Stimulated activated CD8-positive, alpha-beta memory T cell treated with anti-CD3 and anti-CD28 coated beads, Interleukin-4, amount 100 ng/mL, for 24 hours (primary cell): ENCODE results near the gene RAI14.
A peak's percentile ranks its signal among the peaks of the same experiment; 100 is the strongest.
"Not testable (repeated sequence)": the region's sequence is repeated elsewhere in the genome, so short reads cannot be mapped to it uniquely, and the experiment has no call there.

Experiments used
- DNase-seq: peaks from one replicate; pipeline ENCODE4 v3.0.0-alpha.2; 2020; ENCODE audit warnings: low read depth

RAI14 gene

DNA sequence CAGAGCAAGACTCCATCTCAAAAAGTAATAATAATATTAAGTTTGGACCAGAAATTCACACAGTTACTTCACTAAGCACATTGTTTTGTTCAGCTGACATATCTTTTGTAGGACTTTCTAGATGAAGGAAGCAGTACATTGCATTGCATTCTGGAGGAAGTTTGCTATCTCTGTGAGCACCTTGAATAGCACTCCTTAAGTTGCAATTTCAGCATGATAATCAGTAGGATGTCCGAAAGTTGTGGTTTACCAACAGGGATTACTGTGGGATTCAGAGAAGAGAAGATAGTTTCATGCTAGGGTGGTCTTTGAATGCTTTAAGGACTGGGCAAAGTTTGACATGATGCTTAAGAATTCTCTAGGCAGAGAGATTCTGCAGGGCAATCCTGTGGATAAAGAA is 164.5 kb downstream of the RAI14 start:
- no peak for DNase-seq

DNA sequence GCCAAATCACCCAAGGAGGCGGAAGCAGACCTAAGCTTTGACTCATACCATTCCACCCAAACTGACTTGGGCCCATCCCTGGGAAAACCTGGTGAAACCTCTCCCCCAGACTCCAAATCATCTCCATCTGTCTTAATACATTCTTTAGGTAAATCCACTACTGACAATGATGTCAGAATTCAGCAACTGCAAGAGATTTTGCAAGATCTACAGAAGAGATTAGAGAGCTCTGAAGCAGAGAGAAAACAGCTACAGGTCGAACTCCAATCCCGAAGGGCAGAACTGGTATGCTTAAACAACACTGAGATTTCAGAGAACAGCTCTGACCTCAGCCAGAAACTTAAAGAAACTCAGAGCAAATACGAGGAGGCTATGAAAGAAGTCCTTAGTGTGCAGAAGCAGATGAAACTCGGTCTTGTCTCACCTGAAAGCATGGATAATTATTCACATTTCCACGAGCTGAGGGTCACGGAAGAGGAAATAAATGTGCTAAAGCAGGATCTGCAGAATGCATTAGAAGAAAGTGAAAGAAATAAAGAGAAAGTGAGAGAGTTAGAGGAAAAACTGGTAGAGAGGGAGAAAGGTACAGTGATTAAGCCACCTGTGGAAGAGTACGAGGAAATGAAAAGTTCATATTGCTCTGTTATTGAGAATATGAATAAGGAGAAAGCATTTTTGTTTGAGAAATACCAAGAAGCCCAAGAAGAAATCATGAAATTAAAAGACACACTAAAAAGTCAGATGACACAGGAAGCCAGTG is 167.0 kb downstream of the RAI14 start:
- DNase-seq: no peak

DNA sequence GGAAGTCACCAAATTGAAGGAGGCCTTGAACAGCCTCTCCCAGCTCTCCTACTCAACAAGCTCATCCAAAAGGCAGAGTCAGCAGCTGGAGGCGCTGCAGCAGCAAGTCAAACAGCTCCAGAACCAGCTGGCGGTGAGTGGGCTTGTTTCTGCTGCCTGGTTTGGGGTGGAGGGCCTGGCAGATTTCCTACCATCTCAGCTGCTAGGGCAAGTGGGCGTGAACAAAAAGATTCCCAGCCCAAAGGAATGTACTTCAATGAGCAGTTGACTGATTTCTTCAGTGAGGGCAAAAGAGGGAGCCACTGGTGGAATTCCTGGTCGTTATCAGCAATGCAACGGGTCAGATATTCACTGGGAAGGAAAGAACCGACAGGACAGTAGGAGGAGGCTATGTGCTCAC is 170.2 kb downstream of the RAI14 start:
- no peak for DNase-seq

DNA sequence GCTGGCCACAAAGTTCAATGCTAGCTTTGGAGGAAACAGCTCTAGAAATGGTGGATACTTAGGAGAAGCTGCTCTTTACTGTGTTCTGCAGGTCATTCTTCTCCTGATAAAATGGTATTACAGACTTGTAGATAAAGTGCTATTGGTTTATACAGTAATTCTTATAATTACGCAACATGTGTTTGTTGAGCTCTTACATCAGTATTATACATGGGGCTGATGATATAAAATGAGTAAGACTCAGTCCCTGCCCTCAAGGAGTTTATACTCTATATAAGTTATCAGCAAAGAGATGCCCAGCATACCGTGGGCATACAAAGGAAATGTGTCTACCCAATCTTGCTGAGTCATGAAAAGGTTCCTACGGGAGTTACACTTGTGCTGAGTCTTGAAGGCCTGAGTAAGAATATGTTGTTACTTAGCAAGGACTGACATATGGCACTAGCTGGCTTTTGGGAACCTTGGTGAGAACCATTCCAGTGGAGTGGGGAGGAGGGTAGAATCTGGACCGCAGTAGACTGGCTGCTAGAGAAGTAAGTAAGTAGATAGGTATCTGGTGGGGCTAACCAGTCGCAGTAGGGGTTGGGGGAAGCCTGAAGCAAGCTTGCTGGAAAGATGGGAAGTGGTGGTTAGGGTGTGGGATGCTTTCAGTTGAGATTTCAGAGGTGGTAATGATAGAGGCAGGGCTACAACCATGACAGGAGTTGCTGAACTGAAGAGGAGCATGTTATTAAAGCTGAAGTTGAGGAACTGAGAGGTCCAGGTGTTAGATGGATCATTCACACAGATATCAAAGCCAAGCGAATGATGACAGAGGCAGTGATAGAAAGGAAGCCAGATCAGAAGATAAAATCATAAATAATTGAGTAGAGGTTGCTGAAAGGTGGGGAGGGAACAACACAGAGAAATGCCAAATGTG is 171.7 kb downstream of the RAI14 start:
- no peak for DNase-seq

DNA sequence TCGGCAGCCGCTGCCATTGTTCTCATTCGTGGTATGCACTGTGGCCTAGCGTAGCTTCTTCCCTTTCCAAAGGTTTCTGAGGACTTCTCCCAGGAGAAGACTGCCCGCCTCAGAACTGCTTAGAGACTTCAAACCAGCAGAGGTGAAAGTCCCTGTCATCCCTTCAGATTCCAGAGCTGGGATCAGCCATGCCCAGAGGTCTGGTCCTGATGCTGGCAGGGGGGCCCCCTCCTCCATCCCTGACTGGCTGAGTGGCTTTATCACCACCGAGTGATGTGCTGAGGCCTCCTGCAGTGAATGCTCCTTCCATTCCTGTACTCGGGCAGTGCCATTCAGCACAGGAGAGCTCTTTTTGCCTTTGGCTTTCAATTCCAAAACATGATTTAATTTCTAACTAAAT is 174.7 kb downstream of the RAI14 start:
- not testable (repeated sequence) for DNase-seq

DNA sequence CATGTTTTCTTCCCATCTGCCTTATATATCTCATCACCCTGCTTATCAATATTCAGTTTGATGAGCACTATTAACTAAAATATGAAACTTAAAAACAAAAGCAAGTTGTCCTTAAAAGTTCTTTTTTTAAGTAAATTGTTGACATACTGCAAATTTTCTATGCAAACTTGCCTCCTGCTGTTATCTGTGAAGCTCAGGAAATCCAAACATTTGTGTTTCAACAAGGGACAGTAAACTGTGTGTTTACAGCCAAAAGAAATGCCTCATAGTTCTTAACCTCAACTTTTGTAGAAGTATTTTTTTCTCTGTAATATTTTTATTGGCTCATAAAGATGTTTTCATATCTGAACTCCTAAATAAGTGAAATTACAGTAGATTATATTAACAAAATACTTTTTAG is 175.2 kb downstream of the RAI14 start:
- DNase-seq: no peak

DNA sequence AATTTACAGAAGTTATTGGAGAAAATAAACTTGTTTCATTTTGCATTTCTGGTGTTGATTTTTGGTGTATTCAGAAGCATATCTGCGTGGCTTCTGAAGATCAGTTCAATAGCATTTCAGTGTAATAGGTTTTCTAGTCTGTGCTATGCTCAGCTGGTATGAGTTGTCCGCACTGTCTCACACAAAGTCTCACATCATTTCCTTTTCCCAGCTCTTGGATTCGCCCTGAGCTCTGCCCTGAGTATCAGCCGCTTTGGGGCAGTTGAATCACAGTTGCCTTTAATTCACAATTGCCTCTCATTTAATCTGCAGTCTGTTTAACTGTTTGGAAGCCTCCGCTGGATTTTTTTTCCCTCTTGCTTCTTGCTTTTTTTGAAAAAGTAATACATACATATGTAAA is 176.4 kb downstream of the RAI14 start:
- no peak for DNase-seq

DNA sequence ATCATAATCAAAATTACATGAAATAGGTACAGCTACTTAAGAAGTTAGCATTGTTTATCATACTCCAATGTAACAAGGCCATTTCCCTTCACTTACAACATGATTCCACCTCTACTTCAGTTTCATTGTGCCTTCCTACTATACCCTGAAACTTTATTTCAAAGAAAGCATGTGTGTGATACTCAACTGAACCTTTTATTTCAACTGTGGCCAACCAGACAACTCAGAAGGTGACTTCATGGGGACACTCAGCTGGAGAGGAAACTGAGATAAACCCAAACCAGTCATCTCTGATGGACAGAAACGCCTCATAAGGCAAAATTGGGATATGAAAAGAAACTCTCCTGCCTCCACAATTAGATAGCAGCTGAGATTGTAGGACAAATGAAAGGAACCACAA is 177.0 kb downstream of the RAI14 start:
- DNase-seq: no peak

DNA sequence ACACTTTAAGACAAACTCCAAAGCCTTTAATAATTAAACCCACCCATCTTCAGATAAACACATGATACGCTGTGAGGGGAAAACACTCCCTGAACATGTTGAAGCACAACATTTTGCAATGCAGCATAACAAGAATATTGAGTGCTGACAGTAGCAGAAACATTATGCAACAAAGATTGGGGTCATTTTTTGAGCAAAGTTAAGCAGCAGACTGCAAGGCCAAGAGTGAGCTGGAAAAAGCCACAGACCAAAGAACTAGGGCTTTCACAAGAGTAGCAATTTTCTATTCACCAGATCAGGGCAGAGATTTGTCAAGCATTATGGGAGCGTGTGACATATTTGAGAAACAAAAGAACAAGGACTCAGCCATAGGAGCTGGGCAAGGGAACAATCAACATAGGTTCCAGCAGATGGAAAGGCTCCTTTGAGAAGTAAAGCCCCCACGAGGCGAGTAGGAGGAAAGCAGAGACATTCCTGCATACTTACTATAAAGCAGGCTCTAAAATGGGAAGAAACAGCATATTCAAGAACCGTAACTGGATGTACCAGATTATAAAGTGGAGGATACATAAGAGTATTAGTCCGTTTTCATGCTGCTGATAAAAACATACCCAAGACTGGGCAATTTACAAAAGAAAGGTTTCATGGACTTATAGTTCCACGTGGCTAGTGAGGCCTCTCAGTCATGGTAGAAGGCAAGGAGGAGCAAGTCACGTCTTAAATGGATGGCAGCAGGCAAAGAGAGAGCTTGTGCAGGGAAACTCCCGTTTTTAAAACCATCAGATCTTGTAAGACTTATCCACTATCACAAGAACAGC is 178.1 kb downstream of the RAI14 start:
- no peak for DNase-seq

DNA sequence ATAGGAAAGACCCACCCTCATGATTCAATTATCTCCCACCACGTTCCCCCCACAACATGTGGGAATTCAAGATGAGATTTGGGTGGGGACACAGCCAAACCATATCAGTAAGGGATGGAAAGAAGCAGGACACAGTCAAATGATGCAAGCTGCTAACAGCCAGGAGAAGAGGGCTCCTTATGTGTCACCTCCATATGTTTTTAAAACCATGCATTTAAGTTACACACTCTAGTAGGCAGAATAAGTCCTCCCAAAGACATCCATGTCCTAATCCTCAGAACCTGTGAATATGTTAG is 178.6 kb downstream of the RAI14 start:
- DNase-seq: no peak

DNA sequence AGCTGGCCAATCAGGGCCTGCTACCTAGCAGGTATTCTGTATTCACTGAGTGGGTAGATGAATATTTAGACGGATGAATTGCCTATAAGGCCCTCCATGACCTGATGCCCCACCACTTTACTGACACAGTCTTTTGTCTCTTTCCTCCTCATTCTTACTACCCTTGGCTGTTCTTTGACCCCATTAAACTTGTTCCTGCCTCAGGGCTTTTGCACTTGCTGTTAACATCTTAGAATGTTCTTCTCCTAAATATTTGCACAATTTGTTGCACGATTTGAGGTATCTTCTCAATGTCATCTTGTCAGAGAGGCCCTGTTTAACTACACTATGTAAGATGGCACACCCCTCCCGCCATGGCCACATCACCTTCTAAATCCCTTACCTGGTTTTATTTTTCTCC is 179.5 kb downstream of the RAI14 start:
- no peak for DNase-seq

DNA sequence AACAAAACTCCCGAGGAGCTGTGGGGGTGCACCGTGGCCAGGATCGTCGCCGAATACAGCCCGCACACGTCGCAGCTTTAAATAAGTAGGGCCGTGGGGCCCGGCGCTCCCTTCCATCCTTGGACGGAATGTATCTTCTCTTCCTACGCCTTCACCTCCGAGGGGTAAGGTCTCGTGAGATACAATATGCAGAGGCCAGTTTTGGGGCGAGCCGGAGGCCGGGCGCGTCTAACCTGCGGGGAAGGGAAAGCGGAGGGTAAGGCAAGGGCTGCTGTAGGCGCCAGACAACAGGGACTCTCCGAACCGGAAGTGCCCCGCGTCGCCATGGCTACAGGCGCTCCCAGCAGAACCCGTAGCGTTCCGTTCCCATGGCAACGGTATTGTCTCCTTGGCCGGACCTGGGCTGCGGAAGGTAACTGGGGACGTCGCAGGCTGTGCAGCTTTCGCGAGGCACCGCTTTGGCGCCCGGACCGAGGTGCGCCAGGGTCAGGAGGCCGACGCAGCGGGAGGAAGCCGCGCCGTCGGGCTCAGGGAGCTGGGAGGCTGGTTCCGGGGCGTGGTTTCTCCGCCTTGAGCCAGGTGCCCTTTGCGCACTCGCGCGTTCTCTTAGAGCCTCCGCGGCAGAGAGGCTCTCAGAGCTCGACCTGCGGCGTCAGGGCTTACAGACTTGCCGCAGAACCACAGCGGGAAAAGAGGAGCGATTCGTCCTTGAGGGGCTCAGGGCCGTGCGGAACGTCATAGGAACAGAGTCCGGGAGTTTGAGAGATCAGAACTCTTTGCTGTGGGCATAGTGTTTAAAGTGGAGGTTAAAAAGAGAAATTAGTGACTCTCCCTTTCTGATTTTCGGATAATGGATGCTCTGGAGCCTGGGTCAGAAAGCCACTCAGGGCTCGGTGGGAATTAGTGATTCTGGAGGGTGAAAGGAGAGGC is 182.9 kb downstream of the RAI14 start, which contains the start of gene TTC23L:
TTC23L (plus strand) TSS at position 380 of the 930 bp plus-strand sequence. CDS start 1,508 bp downstream, outside the sequence.
- DNase-seq: peak; percentile 82

DNA sequence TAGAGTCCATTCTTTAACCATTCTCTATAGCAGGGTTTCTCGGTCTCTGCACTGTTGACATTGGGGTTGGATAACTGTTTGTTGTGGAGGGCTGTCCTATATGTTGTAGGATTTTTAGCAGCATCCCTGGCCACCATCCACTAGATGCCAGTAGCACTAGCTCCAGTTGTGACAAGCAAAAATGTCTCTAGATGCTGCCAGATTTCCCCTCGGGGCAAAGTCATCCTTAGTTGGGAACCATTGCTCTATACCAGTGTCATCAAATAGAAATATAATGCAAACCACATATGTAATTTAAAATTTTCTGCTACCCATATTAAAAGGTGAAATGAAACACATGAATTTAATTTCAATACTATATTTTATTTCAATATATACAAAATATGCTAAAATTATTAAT is 185.7 kb downstream of the RAI14 start:
- no peak for DNase-seq

DNA sequence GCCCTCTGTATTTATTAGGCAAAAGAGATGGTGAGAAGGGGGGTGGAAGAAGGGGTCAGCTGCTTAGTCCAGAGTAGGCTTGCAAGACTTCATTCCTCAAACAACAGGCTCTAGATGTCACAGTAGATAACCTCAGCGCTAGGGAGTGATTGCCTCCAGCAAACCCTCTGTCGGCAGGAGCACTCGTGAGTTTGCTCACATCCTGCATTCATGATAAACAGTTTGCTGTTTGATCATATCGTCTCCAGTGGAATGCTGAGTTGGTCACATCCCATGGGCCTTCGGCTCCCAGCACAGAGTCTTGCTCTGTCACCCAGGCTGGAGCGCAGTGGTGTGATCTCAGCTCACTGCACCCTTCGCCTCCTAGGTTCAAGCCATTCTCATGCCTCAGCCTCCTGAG is 186.4 kb downstream of the RAI14 start:
- DNase-seq: no peak

DNA sequence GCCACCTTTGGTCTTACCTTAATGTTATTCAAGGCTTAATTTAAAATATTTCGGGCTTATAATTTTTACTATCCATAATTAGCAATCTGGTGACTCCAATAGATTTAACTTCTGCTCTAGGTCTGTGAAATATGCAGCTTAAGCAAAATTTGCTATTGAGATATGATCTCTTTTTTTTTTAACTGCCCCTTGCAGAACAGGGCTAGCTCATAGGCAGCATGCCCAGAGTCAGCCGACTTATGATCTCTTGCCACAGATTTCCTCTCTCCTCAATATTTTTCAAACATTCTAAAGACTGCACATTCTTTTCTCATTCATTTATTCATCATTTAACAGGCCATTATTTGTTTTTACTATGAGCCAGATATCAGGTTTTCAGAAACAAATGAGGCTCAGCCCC is 187.4 kb downstream of the RAI14 start:
- no peak for DNase-seq

DNA sequence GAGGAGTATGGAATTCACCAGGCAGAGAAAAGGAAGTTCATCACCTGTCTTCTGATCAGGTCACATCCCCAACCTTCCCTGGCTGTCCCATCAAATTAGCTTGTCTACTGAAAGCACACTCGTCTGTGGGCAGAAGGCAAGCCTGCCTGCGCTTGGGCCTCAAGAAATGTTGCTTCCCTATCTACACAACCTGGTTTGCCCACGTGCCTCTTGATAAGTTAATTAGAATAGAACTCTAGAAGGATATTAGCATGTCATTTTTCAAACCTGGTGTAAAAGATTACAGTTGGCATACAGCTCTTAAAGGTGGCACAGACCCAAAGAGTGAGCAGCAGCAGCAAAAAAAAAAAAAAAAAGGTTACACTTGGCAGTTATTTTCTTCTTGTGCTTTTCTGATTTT is 188.0 kb downstream of the RAI14 start:
- DNase-seq: no peak

DNA sequence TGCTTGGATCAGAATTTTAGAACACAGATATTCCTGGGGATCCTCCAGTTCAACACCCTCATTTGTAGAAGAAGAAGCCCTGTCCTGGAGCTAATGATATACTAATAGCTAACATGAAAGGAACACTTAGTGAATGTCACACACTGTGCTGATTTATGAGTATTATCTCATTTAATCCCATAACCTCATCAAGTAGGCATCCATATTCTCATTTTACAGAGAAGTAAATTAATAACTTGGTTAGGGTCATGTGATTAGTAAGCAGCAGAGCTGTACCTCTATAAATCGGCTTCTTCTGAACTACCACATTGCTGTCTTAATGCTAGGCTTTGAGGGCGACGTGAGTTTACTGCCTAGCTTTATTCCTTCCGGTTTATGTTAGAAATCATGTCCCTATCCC is 188.9 kb downstream of the RAI14 start:
- no peak for DNase-seq

DNA sequence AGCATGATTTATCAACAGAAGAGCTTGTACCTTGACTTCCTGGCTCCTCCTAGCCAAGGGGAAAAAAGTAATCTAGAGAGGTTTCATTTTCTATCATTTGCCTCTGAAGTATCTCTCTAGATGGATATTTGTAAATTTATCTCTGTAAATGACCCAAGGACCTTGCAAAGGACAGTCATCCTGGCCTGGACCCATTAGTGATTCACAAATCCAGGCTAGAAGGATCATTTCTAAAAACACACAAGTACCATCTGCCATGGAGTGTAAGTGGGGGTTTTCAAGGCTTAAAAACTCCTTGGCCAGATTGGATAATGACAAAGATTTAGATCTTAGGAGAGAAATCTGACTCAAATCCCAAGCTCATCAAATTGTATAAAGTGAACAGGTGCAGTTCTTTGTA is 190.9 kb downstream of the RAI14 start:
- DNase-seq: no peak

DNA sequence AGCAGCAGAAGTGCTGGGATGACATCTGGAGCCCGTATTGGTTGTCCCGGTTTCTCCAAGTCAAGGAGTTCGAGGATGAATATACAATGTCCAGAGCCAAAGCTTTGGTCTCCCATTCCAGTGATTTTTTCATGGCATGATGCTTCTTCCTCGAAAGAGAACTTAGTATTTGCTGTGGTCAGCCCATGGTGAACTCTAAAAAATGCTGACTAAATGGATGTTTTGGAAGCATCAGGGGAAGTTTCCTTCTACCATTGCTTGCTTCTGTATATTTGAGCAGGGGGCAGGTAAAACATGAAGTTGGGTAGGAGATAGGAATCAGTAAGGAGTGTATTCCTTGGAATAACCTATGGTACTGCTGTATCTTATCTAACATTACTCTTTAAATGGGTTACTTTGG is 191.4 kb downstream of the RAI14 start:
- no peak for DNase-seq

DNA sequence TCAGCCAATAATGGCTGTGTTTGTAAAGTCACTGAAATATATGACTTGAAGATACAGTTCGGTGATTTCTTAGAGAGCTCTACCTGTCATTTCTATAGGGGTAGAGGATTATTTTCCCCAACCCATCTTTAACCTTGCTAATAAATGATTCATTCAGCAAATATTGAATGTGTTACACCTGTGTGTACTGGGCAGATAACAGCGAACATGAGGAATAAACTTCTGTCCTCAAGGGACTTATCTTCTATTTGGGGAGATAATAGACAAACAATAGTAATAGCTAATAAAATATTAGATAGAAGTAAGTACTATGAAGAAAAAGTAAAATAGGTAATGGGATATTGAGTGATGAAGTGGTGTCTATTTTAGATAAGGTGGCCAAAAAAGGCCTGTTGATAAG is 192.1 kb downstream of the RAI14 start:
- no peak for DNase-seq

DNA sequence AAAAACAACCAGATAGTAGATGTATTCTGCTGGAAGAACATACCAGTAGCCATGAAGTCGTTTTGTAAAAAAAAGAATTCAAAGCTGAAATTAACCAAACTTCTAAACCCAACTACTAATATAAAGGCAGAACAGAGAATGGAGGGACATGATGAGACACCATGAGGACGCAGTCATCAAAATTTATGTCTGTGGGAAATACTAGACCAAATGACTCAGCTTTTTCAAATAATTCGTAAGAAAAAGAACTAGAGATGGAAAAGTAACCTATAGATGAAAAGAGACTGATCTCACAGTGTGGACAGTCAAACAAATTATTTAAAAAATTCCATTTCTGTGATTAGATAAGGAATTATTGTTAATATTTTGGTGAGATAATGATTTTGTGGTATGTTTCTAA is 193.1 kb downstream of the RAI14 start:
- DNase-seq: no peak
